ENCODE results near the gene PHAF1.

The PHAF1 gene

GRCh38 chr16:67109407-67110135, at the start of gene PHAF1:
TSS of gene PHAF1 (plus strand) at chr16:67109941. CDS start at chr16:67110176, 235 bp downstream.
- peak; percentile 93 to 95 for DNase-seq

- DNase-seq, result no peak
Observed at GRCh38 chr16:67063008-67063407, 46.7 kb upstream of the PHAF1 start.

- DNase-seq, result no peak
Observed at GRCh38 chr16:67068212-67068753, 41.5 kb upstream of the PHAF1 start.

GRCh38 chr16:67071476-67072048, 38.2 kb upstream of the PHAF1 start:
- no peak for DNase-seq

GRCh38 chr16:67075331-67075730, 34.4 kb upstream of the PHAF1 start:
- DNase-seq, result no peak

GRCh38 chr16:67077871-67078270, 31.9 kb upstream of the PHAF1 start:
- no peak for DNase-seq

GRCh38 chr16:67082100-67082499, 27.6 kb upstream of the PHAF1 start:
- DNase-seq, result no peak

GRCh38 chr16:67082891-67083290, 26.9 kb upstream of the PHAF1 start:
- DNase-seq, result no peak

- DNase-seq, result no peak
Observed at GRCh38 chr16:67084345-67085028, 25.3 kb upstream of the PHAF1 start.

- DNase-seq, result no peak
Observed at GRCh38 chr16:67086822-67087221, 22.9 kb upstream of the PHAF1 start.

GRCh38 chr16:67087291-67087690, 22.4 kb upstream of the PHAF1 start:
- DNase-seq, result no peak

- DNase-seq, result no peak
Observed at GRCh38 chr16:67087803-67088202, 21.9 kb upstream of the PHAF1 start.

GRCh38 chr16:67088551-67088950, 21.2 kb upstream of the PHAF1 start:
- no peak for DNase-seq

- no peak for DNase-seq
Observed at GRCh38 chr16:67089101-67089500, 20.6 kb upstream of the PHAF1 start.

- no peak for DNase-seq
Observed at GRCh38 chr16:67091906-67092566, 17.7 kb upstream of the PHAF1 start.

- no peak for DNase-seq
Observed at GRCh38 chr16:67093098-67093726, 16.5 kb upstream of the PHAF1 start.

GRCh38 chr16:67098599-67098998, 11.1 kb upstream of the PHAF1 start:
- DNase-seq, result no peak

GRCh38 chr16:67100569-67101310, 9.0 kb upstream of the PHAF1 start:
- DNase-seq, result peak in 1 of 2 donors; percentile 44

- no peak for DNase-seq
Observed at GRCh38 chr16:67101311-67102082, 8.2 kb upstream of the PHAF1 start.

- DNase-seq, result no peak
Observed at GRCh38 chr16:67104061-67104460, 5.7 kb upstream of the PHAF1 start.

GRCh38 chr16:67104845-67105244, 4.9 kb upstream of the PHAF1 start:
- no peak for DNase-seq
